IMR-90 (cell line): Measurements from ENCODE around the gene QTRT2. TPM values are rescaled to one million over a fixed set of nuclear protein-coding genes. Genes with fewer than 3 reads are reported as not detected.

Experiments used
- ATAC-seq: fragments of 200-7000 bp; cut with Tn5 transposase; 2 replicates; pipeline ENCODE4 v1.9.1; 2020; ENCODE audit warnings: low read depth, mild to moderate bottlenecking, moderate library complexity
- BruUV-seq: library from RNA; stranded (reverse); fragments of 400-500 nt; replicated peaks from 2 replicates; lab custom pipeline; 2021; lab: Mats Ljungman, UMichigan
- CTCF ChIA-PET: fragments of 300-600 bp; formaldehyde crosslinking; extraction: SDS; loops from one replicate; lab custom pipeline; 2021; ENCODE audit warnings: antibody characterized with exemption; lab: Yijun Ruan, JAX
- POLR2A ChIA-PET: fragments of 300-600 bp; sonication (Branson Sonifier 250); formaldehyde crosslinking; loops from one replicate; lab custom pipeline; 2022; ENCODE audit warnings: antibody characterized with exemption; ENCODE audit not compliant: unreplicated experiment; lab: Charles Lee
- DNase-seq: peaks from one replicate; pipeline ENCODE4 v3.0.0; 2013
- H2AFZ ChIP-seq: replicated peaks from 2 replicates; pipeline ENCODE3; 2013; ENCODE audit warnings: low read length, mild to moderate bottlenecking; ENCODE audit not compliant: poor library complexity
- H2AK5ac ChIP-seq: 2 replicates; pipeline ENCODE4 v1.6.1; 2013; ENCODE audit warnings: low read depth, low read length, inconsistent platforms
- H2AK9ac ChIP-seq: replicated peaks from 2 replicates; pipeline ENCODE3; 2013; ENCODE audit warnings: mild to moderate bottlenecking, low read depth, low read length, moderate library complexity; ENCODE audit not compliant: poor library complexity
- H2BK120ac ChIP-seq: 2 replicates; pipeline ENCODE4 v1.6.1; 2013; ENCODE audit warnings: low read depth, low read length, inconsistent platforms
- H2BK15ac ChIP-seq: 3 replicates; pipeline ENCODE4 v1.6.1; 2013; ENCODE audit warnings: low read depth, low read length, inconsistent platforms
- H2BK20ac ChIP-seq: 2 replicates; pipeline ENCODE4 v1.6.1; 2013; ENCODE audit warnings: low read depth, mild to moderate bottlenecking, inconsistent platforms, low read length, moderate library complexity
- H2BK5ac ChIP-seq: 2 replicates; pipeline ENCODE4 v1.6.1; 2013; ENCODE audit warnings: mild to moderate bottlenecking, low read depth, low read length, inconsistent platforms; ENCODE audit not compliant: poor library complexity, severe bottlenecking
- H3K14ac ChIP-seq: replicated peaks from 2 replicates; pipeline ENCODE4 v1.6.1; 2013; ENCODE audit warnings: low read depth, low read length, inconsistent platforms
- H3K18ac ChIP-seq: 2 replicates; pipeline ENCODE4 v1.6.1; 2013; ENCODE audit warnings: low read depth, low read length, control low read depth
- H3K23ac ChIP-seq: 2 replicates; pipeline ENCODE4 v1.6.1; 2013; ENCODE audit warnings: low read depth, low read length, inconsistent platforms
- H3K27ac ChIP-seq: 2 replicates; pipeline ENCODE4 v1.5.1; 2013; ENCODE audit warnings: mild to moderate bottlenecking, control low read depth, low read length; ENCODE audit not compliant: insufficient read depth
- H3K27me3 ChIP-seq: 2 replicates; pipeline ENCODE4 v1.6.1; 2013; ENCODE audit warnings: low read length; ENCODE audit not compliant: control insufficient read depth, insufficient read depth
- H3K36me3 ChIP-seq: 2 replicates; pipeline ENCODE4 v1.6.1; 2013; ENCODE audit warnings: low read length, mixed read lengths; ENCODE audit not compliant: control insufficient read depth, insufficient read depth
- H3K4ac ChIP-seq: 2 replicates; pipeline ENCODE4 v1.6.1; 2013; ENCODE audit warnings: low read depth, low read length, inconsistent platforms
- H3K4me1 ChIP-seq: 2 replicates; pipeline ENCODE4 v1.6.1; 2013; ENCODE audit warnings: low read length, mixed read lengths; ENCODE audit not compliant: control insufficient read depth, insufficient read depth
- H3K4me2 ChIP-seq: 2 replicates; pipeline ENCODE4 v1.6.1; 2013; ENCODE audit warnings: low read depth, mild to moderate bottlenecking, control low read depth, low read length, moderate library complexity
- H3K4me3 ChIP-seq: 2 replicates; pipeline ENCODE4 v1.5.1; 2013; ENCODE audit warnings: low read depth, mild to moderate bottlenecking, control low read depth, low read length, moderate library complexity; ENCODE audit not compliant: insufficient read depth
- H3K56ac ChIP-seq: 2 replicates; pipeline ENCODE4 v1.6.1; 2013; ENCODE audit warnings: low read length, inconsistent platforms; ENCODE audit not compliant: insufficient read depth; ENCODE audit errors: extremely low read depth
- H3K79me1 ChIP-seq, 2 experiments: 2 replicates each; pipeline ENCODE4 v1.6.1; 2013; ENCODE audit warnings: low read length in 2 of 2, inconsistent platforms in 1 of 2, low read depth in 1 of 2
- H3K9ac ChIP-seq: 2 replicates; pipeline ENCODE4 v1.6.1; 2013; ENCODE audit warnings: low read depth, low read length, control low read depth
- H3K9me1 ChIP-seq: 2 replicates; pipeline ENCODE4 v1.6.1; 2013; ENCODE audit warnings: low read length, inconsistent platforms; ENCODE audit not compliant: insufficient read depth
- H3K9me3 ChIP-seq: 2 replicates; pipeline ENCODE4 v1.6.1; 2013; ENCODE audit warnings: low read length; ENCODE audit not compliant: control insufficient read depth, insufficient read depth
- H4K20me1 ChIP-seq: 2 replicates; pipeline ENCODE4 v1.6.1; 2013; ENCODE audit warnings: low read length, inconsistent platforms; ENCODE audit not compliant: insufficient read depth
- H4K5ac ChIP-seq: 2 replicates; pipeline ENCODE4 v1.6.1; 2013; ENCODE audit warnings: mild to moderate bottlenecking, low read depth, low read length, control low read depth
- H4K8ac ChIP-seq, 2 experiments: 2 replicates each; pipeline ENCODE4 v1.6.1; 2013; ENCODE audit warnings: low read depth in 2 of 2, low read length in 2 of 2, control low read depth in 1 of 2, inconsistent platforms in 1 of 2
- H4K91ac ChIP-seq: 2 replicates; pipeline ENCODE4 v1.6.1; 2013; ENCODE audit warnings: low read depth, low read length, inconsistent platforms; ENCODE audit not compliant: insufficient read depth
- CEBPB ChIP-seq: IDR thresholded peaks from 2 replicates; pipeline ENCODE4 v1.6.1; 2012; ENCODE audit warnings: low read depth, low read length, improper control_type of control experiment
- ELK1 ChIP-seq: fragments of 150-350 bp; IDR thresholded peaks from 2 replicates; pipeline ENCODE4 v1.6.1; 2016; ENCODE audit warnings: low read depth, mild to moderate bottlenecking, low read length, moderate library complexity, borderline replicate concordance
- FOS ChIP-seq: fragments of 150-350 bp; IDR thresholded peaks from 2 replicates; pipeline ENCODE4 v1.6.1; 2016; ENCODE audit warnings: low read depth, low read length
- MAFK ChIP-seq: IDR thresholded peaks from 2 replicates; pipeline ENCODE4 v1.6.1; 2012; ENCODE audit warnings: low read depth, low read length, improper control_type of control experiment
- MXI1 ChIP-seq: IDR thresholded peaks from 2 replicates; pipeline ENCODE4 v1.6.1; 2012; ENCODE audit warnings: low read depth, mild to moderate bottlenecking, low read length, moderate library complexity, borderline replicate concordance
- NFE2L2 ChIP-seq: fragments of 150-350 bp; IDR thresholded peaks from 2 replicates; pipeline ENCODE4 v1.6.1; 2016; ENCODE audit warnings: low read depth, mild to moderate bottlenecking, low read length
- POLR2A ChIP-seq: IDR thresholded peaks from 2 replicates; pipeline ENCODE4 v1.6.1; 2012; ENCODE audit warnings: mild to moderate bottlenecking, low read depth, low read length
- RAD21 ChIP-seq: IDR thresholded peaks from 2 replicates; pipeline ENCODE4 v1.6.1; 2012; ENCODE audit warnings: low read length, improper control_type of control experiment
- RCOR1 ChIP-seq: IDR thresholded peaks from 2 replicates; pipeline ENCODE4 v1.6.1; 2012; ENCODE audit warnings: mild to moderate bottlenecking, low read length, improper control_type of control experiment; ENCODE audit not compliant: insufficient replicate concordance
- RFX5 ChIP-seq: IDR thresholded peaks from 2 replicates; pipeline ENCODE4 v1.8.0; 2012; ENCODE audit warnings: low read depth, mild to moderate bottlenecking, low read length, moderate library complexity
- SMC3 ChIP-seq: fragments of 150-350 bp; IDR thresholded peaks from 2 replicates; pipeline ENCODE4 v1.6.1; 2016; ENCODE audit warnings: low read depth, mild to moderate bottlenecking, antibody characterized with exemption, low read length, moderate library complexity
- USF2 ChIP-seq: fragments of 150-350 bp; IDR thresholded peaks from 2 replicates; pipeline ENCODE4 v1.6.1; 2017; ENCODE audit warnings: mild to moderate bottlenecking, antibody characterized with exemption, low read length, low read depth
- WGBS, 2 experiments: methylation state at CpG; one replicate each; pipeline versions ENCODE4 v1.1.5 to v1.1.7; 2013; ENCODE audit warnings: missing lambda C conversion rate in 2 of 2; ENCODE audit not compliant: insufficient read length in 1 of 2; ENCODE audit errors: extremely low coverage in 2 of 2; 5-methylcytosine and 5-hydroxymethylcytosine counted together
- dilution Hi-C: fragments of 300-500 bp; cut with HindIII; formaldehyde crosslinking; loops from one replicate; pipeline ENCODE4 v1.14.3; 2018; ENCODE audit warnings: low sequenced_read_pairs; ENCODE audit not compliant: unreplicated experiment
- in situ Hi-C: fragments of 300-500 bp; cut with MboI; formaldehyde crosslinking; loops from 3 replicates; pipeline ENCODE4 v1.14.3; 2019; ENCODE audit warnings: low sequenced_read_pairs, inconsistent platforms, mixed read lengths
- intact Hi-C: fragments of 100-400 bp; cut with micrococcal nuclease; formaldehyde crosslinking; loops from 2 replicates; pipeline ENCODE4 v1.10.0; 2022
- polyA plus RNA-seq, 3 experiments: library from polyadenylated mRNA; depleted of rRNA; stranded (reverse); fragments of >200 nt; gene quantifications; 2 replicates each; pipeline ENCODE4 v1.2.3, GENCODE V29; 2012; ENCODE audit warnings: low replicate concordance in 1 of 3
- total RNA-seq: library from RNA; depleted of rRNA; stranded (reverse); fragments of >200 nt; gene quantifications from 2 replicates; pipeline ENCODE4 v1.2.3, GENCODE V29; 2012

Gene QTRT2
- total and polyA plus RNA-seq, 2 of the 4 experiments (the other 2 are of a cell fraction): 7.3 to 15.6 TPM

- TF ChIP-seq ELK1: no peak
These were observed 35.8 kb downstream of the QTRT2 start (continued) for GRCh38 chr3:114092151-114093015.

- Histone ChIP-seq H3K23ac (no peak overlapping the region), H3K4me1 (peaks cover 3% of the 10 kb centered on the region; the same call in 1 of the 2 replicates), H4K91ac (no peak overlapping the region), H3K79me1 (no peaks in the 10 kb centered on the region), H3K9ac (no peak overlapping the region), H3K9me3 (no peaks in the 10 kb centered on the region), H2AK9ac (no peak overlapping the region), H3K27ac (no peak overlapping the region), H3K56ac (no peak overlapping the region), H4K5ac (no peak overlapping the region), H3K4me3 (no peak overlapping the region), H3K14ac (0 out of 2 replicates have a peak overlapping the region, but pooled peaks have one; percentile 1), H3K36me3 (peaks cover 2% of the 10 kb centered on the region; the same call in 1 of the 2 replicates), H2BK120ac (no peak overlapping the region), H3K18ac (no peak overlapping the region), H2BK5ac (no peak overlapping the region), H3K4ac (no peak overlapping the region), H2AFZ (no peak overlapping the region), H2AK5ac (no peak overlapping the region), H3K9me1 (no peaks in the 10 kb centered on the region; the same call in 1 of the 2 replicates), H3K27me3 (no peaks in the 10 kb centered on the region), H2BK15ac (no peak overlapping the region), H3K4me2 (no peak overlapping the region), H4K8ac (no peak overlapping the region), H2BK20ac (no peak overlapping the region), H4K20me1 (no peaks in the 10 kb centered on the region)
- DNase-seq (no peak), ATAC-seq (no peak)
- TF ChIP-seq MXI1 (no peak), SMC3 (no peak), FOS (no peak), CEBPB (no peak), RAD21 (no peak), RCOR1 (no peak), POLR2A (no peak), MAFK (no peak), NFE2L2 (no peak), RFX5 (no peak), USF2 (no peak), ELK1 (no peak)
- no CpG with 5 or more reads among the region's 3 CpGs for WGBS, 2 experiments
- intact Hi-C loops: no loop called here
- ChIA-PET POLR2A (no interaction called here), CTCF (interaction anchor here (0.6 kb wide), 2 partner anchors 220 to 1800 kb away, joined by 3 read pairs; no protein-coding TSS in a partner anchor)
- in situ Hi-C loops: no loop called here
- dilution Hi-C loops: no loop called here
- BruUV-seq: no TSS peak
These were observed 36.5 kb downstream of the QTRT2 start for GRCh38 chr3:114093016-114093380.
